ENCODE results near the gene ZFYVE9. TPM values are rescaled to one million over a fixed set of nuclear protein-coding genes. Genes with fewer than 3 reads are reported as not detected.

Gene ZFYVE9
- total RNA-seq, 1 experiment from 2014 or later: 14.2 TPM

GRCh38 chr1:52386458-52386857 lies 244.6 kb downstream of the ZFYVE9 start:
- Histone ChIP-seq H4K20me1 (ENCODE audit: insufficient read depth) (peaks cover 5% of the 10 kb centered on the region; the same call in 1 of the 2 replicates), H2AFZ (ENCODE audit: low read depth, low read length, poor library complexity, severe bottlenecking) (no peak overlapping the region), H3K9ac (ENCODE audit: low read length) (no peak overlapping the region), H3K27me3 (ENCODE audit: insufficient read depth, low read length) (no peaks in the 10 kb centered on the region), H3K4me3 (replicated peaks in 1 of 2; ENCODE audit: low read depth in 1 of 2, low read length in 2 of 2) (no peak overlapping the region), H3K9me3 (ENCODE audit: control insufficient read depth in 1 of 2, insufficient read depth in 1 of 2, low read depth in 1 of 2, low read length in 2 of 2) (no peaks in the 10 kb centered on the region), H3K4me1 (ENCODE audit: control insufficient read depth in 1 of 2, insufficient read depth in 2 of 2, low read length in 2 of 2) (no peaks in the 10 kb centered on the region), H3K27ac (ENCODE audit: low read depth, low read length) (no peak overlapping the region), H3K4me2 (ENCODE audit: low read length) (no peak overlapping the region), H3K36me3 (ENCODE audit: control insufficient read depth in 1 of 2, insufficient read depth in 2 of 2, low read length in 2 of 2) (peaks cover 25 to 55% of the 10 kb centered on the region in 2 experiments), H3K79me2 (ENCODE audit: insufficient read depth, low read length) (peaks cover 4% of the 10 kb centered on the region; the same call in 1 of the 2 replicates), H3K9me2 (ENCODE audit: insufficient read depth) (no peaks in the 10 kb centered on the region)
- no peak for TF ChIP-seq CTCF (IDR thresholded peaks at IDR 0.05 in 2 of 3, conservative IDR thresholded peaks at IDR 0.05 in 1 of 3; ENCODE audit: borderline replicate concordance in 1 of 3, insufficient read depth in 1 of 3, low read depth in 2 of 3, low read length in 2 of 3)
- ChIA-PET CTCF (no interaction called here), POLR2A (no interaction called here), RAD21 (ENCODE audit: low non-redundant PET in 1 of 2, low total read pairs in 2 of 2, uncharacterized antibody in 2 of 2, unreplicated experiment in 2 of 2) (no interaction called here)
- intact Hi-C loops (cut with micrococcal nuclease): no loop called here
- DNase-seq (ENCODE audit: low read depth, low spot score) (no peak), ATAC-seq (no peak)
- BruUV-seq (replicated peaks): no TSS peak

- no peak overlapping the region for H3K4me2 ChIP-seq (ENCODE audit: low read length)
- ChIA-PET RAD21 (ENCODE audit: low non-redundant PET in 1 of 2, low total read pairs in 2 of 2, uncharacterized antibody in 2 of 2, unreplicated experiment in 2 of 2) (no interaction called here), POLR2A (no interaction called here), CTCF (no interaction called here)
- H3K79me2 ChIP-seq (ENCODE audit: insufficient read depth, low read length): peaks cover 14% of the 10 kb centered on the region
- no peak overlapping the region for H2AFZ ChIP-seq (ENCODE audit: low read depth, low read length, poor library complexity, severe bottlenecking)
- H3K9ac ChIP-seq (ENCODE audit: low read length): no peak overlapping the region
- H3K27me3 ChIP-seq (ENCODE audit: insufficient read depth, low read length): no peaks in the 10 kb centered on the region
- H3K4me1 ChIP-seq (ENCODE audit: control insufficient read depth in 1 of 2, insufficient read depth in 2 of 2, low read length in 2 of 2): no peaks in the 10 kb centered on the region
- H3K9me3 ChIP-seq (ENCODE audit: control insufficient read depth in 1 of 2, insufficient read depth in 1 of 2, low read depth in 1 of 2, low read length in 2 of 2): no peaks in the 10 kb centered on the region
- H4K20me1 ChIP-seq (ENCODE audit: insufficient read depth): peaks cover 5% of the 10 kb centered on the region; the same call in 1 of the 2 replicates
- BruUV-seq (replicated peaks): no TSS peak
- H3K4me3 ChIP-seq (replicated peaks in 1 of 2; ENCODE audit: low read depth in 1 of 2, low read length in 2 of 2): no peak overlapping the region
- H3K9me2 ChIP-seq (ENCODE audit: insufficient read depth): no peaks in the 10 kb centered on the region
- intact Hi-C loops (cut with micrococcal nuclease): no loop called here
- ATAC-seq (no peak), DNase-seq (ENCODE audit: low read depth, low spot score) (no peak)
- H3K36me3 ChIP-seq (ENCODE audit: control insufficient read depth in 1 of 2, insufficient read depth in 2 of 2, low read length in 2 of 2): peaks cover 19 to 54% of the 10 kb centered on the region in 2 experiments; a peak in 3 of 4 replicates
- H3K27ac ChIP-seq (ENCODE audit: low read depth, low read length): no peak overlapping the region
- TF ChIP-seq EZH2 (IDR thresholded peaks at IDR 0.05): no peak
- no peak for TF ChIP-seq REST (IDR thresholded peaks at IDR 0.05; ENCODE audit: low read depth)
- TF ChIP-seq ATF3 (IDR thresholded peaks at IDR 0.05): no peak
- no peak for TF ChIP-seq CEBPB (IDR thresholded peaks at IDR 0.05; ENCODE audit: low read depth)
- TF ChIP-seq ZBTB33 (IDR thresholded peaks at IDR 0.05; ENCODE audit: extremely low read depth, insufficient replicate concordance, low read length): no peak
- no peak for TF ChIP-seq RAD21 (IDR thresholded peaks at IDR 0.05; ENCODE audit: low read depth)
- TF ChIP-seq POLR2AphosphoS5 (IDR thresholded peaks at IDR 0.05; ENCODE audit: low read depth, low read length): no peak
- TF ChIP-seq POLR2A (IDR thresholded peaks at IDR 0.05; ENCODE audit: borderline replicate concordance, extremely low read depth, insufficient read depth, insufficient read length): no peak
- no peak for TF ChIP-seq SRF (IDR thresholded peaks at IDR 0.05; ENCODE audit: low read depth)
- no peak for TF ChIP-seq MAX (IDR thresholded peaks at IDR 0.05)
- no peak for TF ChIP-seq ZNF274 (IDR thresholded peaks at IDR 0.05; ENCODE audit: low read depth, low read length)
- no peak for TF ChIP-seq ELF1 (IDR thresholded peaks at IDR 0.05; ENCODE audit: borderline replicate concordance, low read depth)
Observed at GRCh38 chr1:52393174-52393573, 251.3 kb downstream of the ZFYVE9 start.

Data from HCT116 (cell line).